ENCODE measurements around the gene WASHC2A.
"Not testable (repeated sequence)": the region's sequence is repeated elsewhere in the genome, so short reads cannot be mapped to it uniquely, and the experiment has no call there.

GRCh38 chr10:50019279-50019678, 48.5 kb upstream of the WASHC2A start:
- TF ChIP-seq, protein P1, sequence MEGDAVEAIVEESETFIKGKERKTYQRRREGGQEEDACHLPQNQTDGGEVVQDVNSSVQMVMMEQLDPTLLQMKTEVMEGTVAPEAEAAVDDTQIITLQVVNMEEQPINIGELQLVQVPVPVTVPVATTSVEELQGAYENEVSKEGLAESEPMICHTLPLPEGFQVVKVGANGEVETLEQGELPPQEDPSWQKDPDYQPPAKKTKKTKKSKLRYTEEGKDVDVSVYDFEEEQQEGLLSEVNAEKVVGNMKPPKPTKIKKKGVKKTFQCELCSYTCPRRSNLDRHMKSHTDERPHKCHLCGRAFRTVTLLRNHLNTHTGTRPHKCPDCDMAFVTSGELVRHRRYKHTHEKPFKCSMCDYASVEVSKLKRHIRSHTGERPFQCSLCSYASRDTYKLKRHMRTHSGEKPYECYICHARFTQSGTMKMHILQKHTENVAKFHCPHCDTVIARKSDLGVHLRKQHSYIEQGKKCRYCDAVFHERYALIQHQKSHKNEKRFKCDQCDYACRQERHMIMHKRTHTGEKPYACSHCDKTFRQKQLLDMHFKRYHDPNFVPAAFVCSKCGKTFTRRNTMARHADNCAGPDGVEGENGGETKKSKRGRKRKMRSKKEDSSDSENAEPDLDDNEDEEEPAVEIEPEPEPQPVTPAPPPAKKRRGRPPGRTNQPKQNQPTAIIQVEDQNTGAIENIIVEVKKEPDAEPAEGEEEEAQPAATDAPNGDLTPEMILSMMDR (IDR thresholded peaks at IDR 0.05), result not testable (repeated sequence)
- not testable (repeated sequence) for TF ChIP-seq POLR2A (IDR thresholded peaks at IDR 0.05)
